Glomerular visceral epithelial cell (primary cell): ENCODE results near the gene GRK5.
"Not testable (repeated sequence)": the region's sequence is repeated elsewhere in the genome, so short reads cannot be mapped to it uniquely, and the experiment has no call there.

Experiments
- DNase-seq: peaks from one replicate; pipeline ENCODE4 v3.0.0-alpha.2; 2016; ENCODE audit errors: extremely low spot score

Gene GRK5

GRCh38 chr10:119207366-119207666 is at the start of gene GRK5:
GRK5 (plus strand) TSS chr10:119207571; CDS start chr10:119207918, 347 bp downstream.
- peak; percentile 96 for DNase-seq

GRCh38 chr10:119159332-119159731 is 48.0 kb upstream of the GRK5 start:
- DNase-seq = no peak

DNA sequence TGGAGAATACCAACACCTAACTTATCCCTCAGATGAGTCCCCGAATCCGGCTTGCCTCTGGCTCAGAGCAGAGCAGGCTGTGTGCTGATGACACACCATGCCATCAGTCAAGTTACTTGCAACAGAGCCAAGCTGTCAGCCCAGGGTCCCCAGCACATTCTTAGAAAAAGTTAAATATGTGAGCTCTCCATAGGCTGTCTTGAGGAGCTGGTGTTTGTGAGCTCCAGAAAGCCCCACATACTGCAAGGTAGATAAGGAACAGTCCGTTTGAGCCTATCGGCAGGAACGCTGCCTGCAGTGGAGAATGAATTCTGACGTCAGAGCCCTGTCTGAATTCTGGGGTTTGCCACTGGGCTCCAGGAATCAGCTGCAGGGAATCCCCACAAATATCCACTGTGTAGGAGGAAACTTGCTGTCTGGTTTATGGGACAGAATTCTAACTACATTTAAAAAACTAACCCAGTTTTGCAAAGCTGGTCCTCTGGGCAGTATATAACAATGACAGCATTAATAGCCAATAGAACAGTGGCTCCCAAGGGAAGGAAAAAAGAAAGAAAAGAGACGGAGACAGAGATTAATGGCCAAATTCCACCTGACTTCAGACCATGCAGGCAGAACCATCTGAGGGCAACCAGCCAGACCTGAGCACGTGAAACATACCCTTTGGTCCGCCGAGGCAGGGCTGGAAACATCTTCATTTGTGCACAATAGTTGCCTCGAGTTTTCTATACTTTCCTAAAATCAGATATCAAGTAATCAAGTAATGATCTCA is 45.5 kb upstream of the GRK5 start:
- peak; percentile 21 for DNase-seq

GRCh38 chr10:119162452-119163092 is 44.8 kb upstream of the GRK5 start:
- no peak for DNase-seq

GRCh38 chr10:119165171-119166117 is 41.9 kb upstream of the GRK5 start, which contains the start of gene SFXN4:
SFXN4 (minus strand) TSS chr10:119165714; CDS start chr10:119165647, 67 bp downstream.
- DNase-seq = peak; percentile 68

DNA sequence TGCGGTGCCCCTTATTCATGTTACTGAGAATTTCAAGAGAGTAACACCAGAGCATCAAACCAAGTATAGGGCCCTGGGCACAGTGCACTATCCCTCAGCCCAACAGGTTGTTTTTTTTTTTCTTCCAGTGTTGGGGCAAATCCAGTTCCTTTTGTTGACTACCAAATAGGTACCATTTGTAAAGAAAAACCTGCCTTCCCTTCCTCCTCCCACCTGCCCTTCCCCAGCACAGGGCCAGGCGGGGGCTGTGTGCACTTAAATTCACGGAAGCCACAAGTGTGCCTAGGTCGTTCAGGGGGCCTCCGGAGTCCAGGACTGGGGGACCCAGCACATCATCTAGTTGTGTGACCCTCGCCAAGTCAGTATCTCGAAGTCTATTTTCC is 41.3 kb upstream of the GRK5 start:
- no peak for DNase-seq

DNA sequence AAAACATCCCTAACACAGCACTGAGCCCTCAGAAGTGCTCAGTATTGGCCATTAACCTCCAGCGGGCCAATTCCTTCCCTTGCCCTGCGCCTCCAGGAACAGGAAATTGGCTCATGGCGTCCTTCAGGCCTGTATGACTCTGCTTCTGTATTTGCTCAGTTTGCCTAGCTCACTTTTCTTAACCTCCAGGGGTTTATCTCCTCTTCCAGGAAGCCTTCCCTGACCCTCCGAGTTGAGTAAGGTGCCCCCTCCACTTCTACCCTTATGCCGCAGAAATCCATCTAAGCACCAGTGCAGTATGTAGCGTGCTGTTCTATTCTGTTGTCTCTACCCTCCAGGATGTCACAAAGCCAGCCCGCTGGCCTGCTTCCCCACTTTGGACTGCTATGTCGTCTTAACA is 40.8 kb upstream of the GRK5 start:
- DNase-seq = no peak

DNA sequence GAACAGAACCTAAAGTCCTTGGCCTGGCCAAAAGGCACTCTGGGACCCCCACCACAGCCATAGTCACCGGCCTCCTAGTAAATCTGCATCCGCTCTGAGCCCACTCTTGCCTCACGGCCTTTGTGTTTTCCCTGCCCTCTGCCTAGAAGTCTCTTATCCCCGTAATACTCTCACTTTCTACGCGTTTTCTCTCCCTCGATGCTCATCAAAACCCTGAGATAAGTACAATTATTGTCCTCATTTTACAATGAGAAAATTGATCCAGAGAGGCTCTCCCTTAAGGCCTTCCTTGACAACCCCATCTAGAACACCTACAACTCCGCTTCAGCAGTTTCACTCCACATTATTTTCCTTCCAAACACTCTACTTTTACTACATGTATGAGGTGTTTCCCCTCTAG is 40.3 kb upstream of the GRK5 start:
- no peak for DNase-seq

DNA sequence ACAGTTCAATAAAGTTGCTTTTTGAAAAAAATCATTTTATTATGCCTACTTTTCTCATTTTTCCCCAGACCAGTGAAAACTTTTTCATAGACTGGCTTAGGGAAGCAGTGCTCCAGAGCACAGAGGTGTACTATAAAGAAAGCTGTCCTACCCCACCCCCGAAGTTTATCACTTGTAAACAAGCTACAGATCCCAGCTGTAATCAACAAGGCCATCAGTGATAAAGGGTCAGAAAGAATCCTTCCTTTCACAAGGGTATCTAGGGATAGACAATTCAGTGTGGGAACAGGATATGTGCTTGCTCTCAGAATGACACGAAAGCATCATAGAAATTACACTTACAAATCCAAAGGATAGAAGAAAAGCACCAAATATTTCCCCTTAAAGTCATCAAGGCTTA is 33.3 kb upstream of the GRK5 start:
- DNase-seq = no peak

- DNase-seq = no peak
These were observed 31.2 kb upstream of the GRK5 start for GRCh38 chr10:119176166-119176565.

- DNase-seq = no peak
These were observed 29.5 kb upstream of the GRK5 start for GRCh38 chr10:119177708-119178371.

DNA sequence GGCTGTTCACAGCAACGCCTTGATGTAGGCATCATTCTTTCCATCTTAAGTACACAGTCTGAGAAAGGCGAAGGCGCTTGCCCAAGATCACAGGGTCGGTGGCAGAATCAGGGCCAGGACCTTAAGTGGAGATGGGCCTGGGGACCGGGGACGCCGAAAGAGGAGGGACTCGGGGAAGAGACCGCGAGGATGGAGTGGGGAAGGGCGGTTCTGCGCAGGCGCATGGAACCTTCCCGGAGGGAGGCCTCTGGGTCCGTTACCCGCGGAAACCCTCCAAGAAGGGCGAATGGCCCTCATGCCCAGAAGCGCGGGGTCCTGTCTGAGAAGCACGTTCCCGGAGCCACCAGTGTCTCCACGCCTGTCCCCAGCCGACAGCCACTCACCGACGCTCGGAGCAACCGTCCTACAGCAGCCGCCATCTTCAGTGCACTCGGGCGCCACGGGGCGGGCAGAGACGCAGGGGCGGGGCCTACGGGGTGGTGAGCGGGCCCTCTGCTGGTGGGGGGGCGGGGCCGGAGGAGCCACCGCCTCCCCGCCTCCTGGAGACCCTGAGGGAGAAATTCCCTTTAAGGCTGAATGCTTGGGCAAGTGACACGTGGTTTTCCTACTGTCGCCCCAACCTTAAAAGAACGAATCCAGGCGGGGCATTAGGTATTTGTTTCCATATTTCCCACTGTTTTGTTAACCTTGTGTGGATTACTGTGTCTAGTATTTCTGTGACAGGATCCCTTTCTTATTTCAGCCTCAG is 28.8 kb upstream of the GRK5 start, which contains the start of gene PRDX3:
Gene PRDX3, minus strand, starts transcription at position 441 of the 748 bp plus-strand sequence. Its CDS starts 22 bp downstream, at position 419.
- DNase-seq = peak; percentile 94

DNA sequence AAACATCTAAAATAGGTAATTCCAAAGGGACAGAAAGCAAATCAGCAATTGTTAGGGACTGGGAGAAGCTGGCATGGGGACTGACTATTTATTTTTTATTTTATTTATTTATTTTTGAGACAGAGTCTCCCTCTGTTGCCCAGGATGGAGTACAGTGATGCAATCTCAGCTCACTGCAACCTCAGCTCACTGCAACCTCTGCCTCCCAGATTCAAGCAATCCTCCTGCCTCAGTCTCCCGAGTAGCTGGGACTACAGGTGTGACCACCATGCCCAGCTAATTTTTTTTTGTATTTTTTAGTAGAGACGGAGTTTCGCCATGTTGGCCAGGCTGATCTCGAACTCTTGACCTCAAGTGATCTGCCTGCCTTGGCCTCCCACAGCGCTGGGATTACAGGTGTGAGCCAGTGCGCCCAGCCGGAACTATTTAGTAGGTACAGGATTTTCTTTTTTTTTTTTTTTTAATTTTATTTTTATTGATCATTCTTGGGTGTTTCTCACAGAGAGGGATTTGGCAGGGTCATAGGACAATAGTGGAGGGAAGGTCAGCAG is 26.4 kb upstream of the GRK5 start:
- not testable (repeated sequence) for DNase-seq

DNA sequence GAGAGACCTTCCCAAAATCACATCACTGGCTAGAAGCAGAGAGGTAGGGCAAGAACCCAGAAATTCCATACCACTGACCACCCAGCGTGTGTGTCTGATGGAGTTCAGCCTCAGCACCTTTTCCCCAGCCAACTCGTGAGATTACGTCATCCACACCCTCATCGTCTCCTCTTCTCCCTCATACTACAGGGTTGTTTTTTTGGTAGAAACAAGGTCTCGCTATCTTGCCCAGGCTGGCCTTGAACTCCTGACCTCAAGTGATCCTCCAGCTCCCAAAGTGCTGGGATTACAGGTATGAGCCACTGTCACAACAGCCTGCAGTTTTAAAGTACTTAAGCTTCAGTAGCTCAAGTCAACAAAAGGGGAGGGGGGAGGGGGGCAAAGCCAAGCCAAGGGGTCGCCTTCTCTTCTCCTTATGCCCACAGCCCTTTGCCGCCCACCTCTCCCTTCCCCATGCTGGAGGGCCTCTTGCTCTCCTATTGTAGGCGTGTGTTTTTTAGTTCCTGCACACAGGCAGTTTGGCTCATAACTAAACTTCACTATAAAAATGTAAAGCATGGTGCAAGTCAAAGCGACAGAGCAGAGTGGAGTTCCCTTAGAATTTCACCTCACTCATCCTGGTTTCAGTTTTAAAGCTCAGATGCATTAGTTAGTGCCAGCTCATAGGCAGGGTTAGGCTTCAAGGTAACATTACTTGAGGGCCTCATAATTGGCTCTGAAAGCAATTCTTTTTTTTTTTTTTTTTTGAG is 23.5 kb upstream of the GRK5 start:
- DNase-seq = no peak

DNA sequence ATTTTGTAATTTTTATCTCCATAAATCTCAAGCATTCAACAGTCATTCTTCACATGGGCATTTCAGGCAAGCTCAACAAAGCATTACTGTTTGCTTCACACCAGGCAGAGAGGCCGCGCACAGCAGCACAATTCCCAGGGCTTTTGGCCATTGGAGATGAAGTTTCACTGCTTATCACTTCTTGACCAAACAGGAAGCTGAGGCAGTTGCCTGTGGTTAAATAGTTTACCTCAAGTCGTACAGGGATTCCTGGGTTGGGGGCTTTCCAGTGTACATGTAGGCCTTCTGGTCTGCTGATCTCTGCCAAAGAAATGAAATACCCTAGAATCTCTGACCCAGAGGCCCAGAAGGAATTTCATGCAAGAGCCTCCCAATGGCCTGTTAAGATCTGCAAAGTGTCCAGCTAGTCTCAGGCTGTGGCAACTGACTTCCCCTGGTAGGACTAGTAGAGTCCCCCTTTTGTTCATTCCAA is 17.5 kb upstream of the GRK5 start:
- DNase-seq = peak; percentile 42

DNA sequence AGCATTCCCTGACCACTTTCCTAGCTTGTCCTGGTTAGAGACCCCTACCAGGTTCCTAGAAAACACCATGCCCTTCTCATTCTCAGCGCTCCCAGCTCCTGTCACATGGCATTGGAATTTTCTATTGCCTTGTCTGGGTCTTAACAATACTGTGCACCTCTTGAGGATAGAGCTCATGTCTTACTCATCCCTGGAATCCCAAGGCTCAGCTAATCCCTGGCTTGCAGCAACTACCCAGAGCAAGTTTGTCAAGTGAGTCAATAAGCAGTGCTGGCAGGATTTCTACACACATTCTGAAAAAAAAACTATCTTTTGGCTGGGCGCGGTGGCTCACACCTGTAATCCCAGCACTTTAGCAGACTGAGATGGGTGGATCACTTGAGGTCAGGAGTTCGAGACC is 17.0 kb upstream of the GRK5 start:
- DNase-seq = peak; percentile 89

- DNase-seq = no peak
These were observed 16.2 kb upstream of the GRK5 start for GRCh38 chr10:119190954-119191785.

- no peak for DNase-seq
These were observed 15.5 kb upstream of the GRK5 start for GRCh38 chr10:119191881-119192280.

DNA sequence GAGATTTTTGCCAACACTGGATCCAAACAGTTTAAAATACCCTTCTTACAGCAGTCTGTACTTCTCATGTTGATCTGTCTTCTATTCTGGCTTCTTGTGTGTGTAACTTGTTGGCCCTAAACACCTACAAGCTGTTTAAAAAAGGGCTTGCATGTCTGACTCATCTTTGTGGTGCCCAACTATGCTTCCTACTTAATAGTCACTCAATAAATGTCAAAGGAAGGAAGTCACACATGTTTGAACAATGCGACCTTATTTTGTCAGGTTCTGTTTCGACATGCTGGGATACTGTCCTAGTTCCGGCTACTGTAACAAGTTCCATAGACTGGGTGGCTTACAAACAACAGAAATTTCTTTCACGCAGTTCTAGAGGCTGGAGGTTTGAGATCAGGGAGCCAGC is 9.4 kb upstream of the GRK5 start:
- no peak for DNase-seq
